MG63 (cell line): ENCODE results near the gene FARS2. TPM values are rescaled to one million over a fixed set of nuclear protein-coding genes. Genes with fewer than 3 reads are reported as not detected.

ENCODE experiments used
- DNase-seq: peaks from one replicate; pipeline ENCODE4 v3.0.0-alpha.2; 2020
- H3K27me3 ChIP-seq: fragments of 250-450 bp; sonication (Bioruptor Pico); 2 replicates; pipeline ENCODE4 v1.5.1; 2020; ENCODE audit warnings: mild to moderate bottlenecking, moderate library complexity
- H3K36me3 ChIP-seq: fragments of 250-450 bp; sonication (Bioruptor Pico); 2 replicates; pipeline ENCODE4 v1.5.1; 2020; ENCODE audit warnings: mild to moderate bottlenecking, moderate library complexity
- H3K4me3 ChIP-seq: fragments of 250-450 bp; sonication (Bioruptor Pico); 2 replicates; pipeline ENCODE4 v1.5.1; 2020; ENCODE audit warnings: mild to moderate bottlenecking, moderate library complexity
- H3K9me3 ChIP-seq: fragments of 250-450 bp; sonication (Bioruptor Pico); 2 replicates; pipeline ENCODE4 v1.5.1; 2020; ENCODE audit warnings: mild to moderate bottlenecking, moderate library complexity
- total RNA-seq: library from RNA; depleted of rRNA; stranded (reverse); fragments of >200 nt; shearing (Covaris generic); gene quantifications from 2 replicates; pipeline ENCODE4 v1.2.3, GENCODE V29; 2014; ENCODE audit warnings: low replicate concordance

Gene FARS2
- total RNA-seq, 1 experiment from 2014 or later, result 17.3 TPM

DNA sequence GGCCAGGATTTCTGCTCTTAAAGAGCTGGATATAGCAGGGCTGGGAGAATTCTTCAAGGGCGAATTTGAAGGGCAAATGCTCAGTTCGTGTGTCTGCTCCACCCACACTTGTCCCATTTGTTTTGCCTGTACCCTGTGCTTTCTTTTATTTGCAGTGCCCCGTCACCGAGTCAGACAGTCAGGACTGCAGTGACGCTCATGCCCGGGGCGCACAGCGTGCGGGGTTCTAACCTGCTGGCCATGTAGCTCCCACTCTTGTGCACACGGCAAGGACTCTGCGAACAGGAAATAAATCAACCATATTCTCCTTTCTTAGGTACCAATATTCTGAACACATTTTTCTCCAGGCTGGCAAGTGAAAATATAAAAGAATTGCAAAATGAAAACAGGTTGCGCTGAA, 18.2 kb upstream of the FARS2 start:
- H3K27me3 ChIP-seq, result no peaks in the 10 kb centered on the region
- H3K4me3 ChIP-seq, result no peak overlapping the region
- no peaks in the 10 kb centered on the region for H3K9me3 ChIP-seq
- DNase-seq, result no peak
- no peaks in the 10 kb centered on the region; the same call in 1 of the 2 replicates for H3K36me3 ChIP-seq

DNA sequence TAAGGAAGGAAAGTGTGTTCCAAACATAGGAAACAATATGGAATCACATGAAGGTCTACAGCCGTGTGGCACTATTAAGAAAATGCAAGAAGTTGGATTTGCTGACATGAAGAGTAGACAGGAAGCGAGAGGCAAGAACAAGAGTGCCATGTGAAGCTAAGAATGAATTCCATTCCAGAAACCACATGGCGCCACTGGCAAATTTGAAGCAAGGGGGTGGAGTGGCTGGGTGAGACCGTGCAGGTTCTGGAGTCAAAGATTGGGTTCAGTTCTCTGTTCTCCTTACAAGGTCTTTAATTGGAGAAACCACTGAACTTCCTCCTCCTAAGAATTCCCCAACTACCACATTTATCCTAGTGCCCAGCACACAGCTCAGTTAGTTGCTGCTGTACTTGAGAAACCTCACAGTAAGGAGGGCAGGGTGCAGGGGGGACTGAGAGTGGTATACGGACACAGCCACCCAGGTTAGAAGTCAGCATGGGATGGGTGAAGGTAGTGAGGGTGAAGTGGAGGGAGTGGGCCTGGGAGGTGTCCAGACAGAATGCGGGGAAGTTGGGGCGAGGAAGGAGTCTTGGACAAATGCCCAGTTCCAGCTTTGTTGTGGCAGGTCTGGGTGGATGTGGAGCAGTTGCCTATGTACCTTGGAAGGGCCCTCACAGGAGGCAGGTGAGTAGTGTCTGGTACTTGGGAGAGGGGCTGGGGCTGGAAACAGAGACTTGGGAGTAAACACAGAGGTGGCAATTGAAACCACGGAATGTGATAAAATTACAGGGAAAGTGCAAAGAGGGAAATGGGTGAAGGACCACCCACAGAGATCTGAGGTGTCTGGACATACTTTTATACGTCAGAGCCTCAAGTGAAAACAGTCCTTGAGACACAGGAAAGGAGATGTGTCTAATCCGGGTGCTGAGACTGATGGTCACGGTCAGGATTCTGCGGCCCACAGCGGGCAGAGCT, 14.9 kb upstream of the FARS2 start:
- H3K36me3 ChIP-seq, result no peaks in the 10 kb centered on the region; the same call in 1 of the 2 replicates
- H3K4me3 ChIP-seq, result no peak overlapping the region
- no peak for DNase-seq

DNA sequence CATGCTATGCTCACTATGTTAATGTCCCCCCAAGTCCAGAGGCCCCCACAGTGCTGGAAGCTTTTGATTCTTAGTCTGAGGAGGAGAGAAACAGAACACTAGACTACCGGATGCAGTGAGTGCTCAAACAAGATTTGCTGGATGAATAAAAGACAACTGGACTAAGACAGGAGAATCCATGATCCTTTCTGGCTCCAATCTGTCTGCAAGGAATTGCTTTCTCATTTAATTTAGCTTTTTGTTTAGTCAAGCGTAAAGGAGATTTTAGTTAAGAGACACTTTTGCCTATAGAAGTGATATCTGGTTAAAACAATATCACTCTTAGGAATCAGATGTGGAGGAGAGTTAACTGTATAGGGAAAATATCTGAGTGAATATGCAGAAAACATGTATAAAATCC, 14.1 kb upstream of the FARS2 start:
- no peak for DNase-seq
- no peak overlapping the region for H3K4me3 ChIP-seq

More for the DNA sequence above, 14.9 kb upstream of the FARS2 start:
- H3K9me3 ChIP-seq, result no peaks in the 10 kb centered on the region
- no peaks in the 10 kb centered on the region for H3K27me3 ChIP-seq

DNA sequence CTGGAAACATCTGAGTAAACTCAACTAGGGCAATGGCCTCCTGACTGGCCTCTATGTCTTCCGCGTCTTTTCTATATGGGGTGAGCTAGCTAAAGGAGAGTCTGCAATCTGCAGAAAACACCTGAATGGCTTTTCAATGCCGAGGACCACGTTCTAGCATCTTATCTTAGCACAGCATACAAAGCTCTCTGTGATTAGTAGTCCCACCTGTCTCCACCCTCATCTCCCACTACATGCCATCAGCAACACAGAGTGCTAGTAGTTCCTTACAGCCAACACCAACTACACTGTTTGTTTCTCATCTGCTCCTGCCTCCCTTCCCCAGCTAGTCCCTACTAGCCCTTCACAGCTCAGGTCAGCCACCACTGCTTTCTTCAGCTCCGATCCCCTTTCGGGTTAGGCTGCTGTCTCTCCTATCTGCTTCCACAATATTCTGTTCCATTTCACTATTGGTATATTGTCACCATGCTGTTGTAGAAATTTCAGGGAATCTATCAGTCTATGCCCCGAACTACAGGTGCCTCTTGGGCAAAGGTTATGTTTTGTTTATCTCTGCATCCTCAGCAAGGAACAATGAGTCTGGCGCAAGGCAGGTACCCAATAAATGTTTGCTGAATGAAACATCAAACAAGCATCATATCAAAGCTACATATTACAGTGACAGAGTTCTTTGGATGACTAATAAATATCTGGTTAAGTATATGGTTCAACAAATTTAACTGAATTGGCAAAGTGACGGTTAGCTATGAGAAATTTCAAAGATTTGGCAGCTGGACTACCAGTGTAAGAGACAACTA, 12.8 kb upstream of the FARS2 start:
- no peaks in the 10 kb centered on the region for H3K27me3 ChIP-seq
- no peaks in the 10 kb centered on the region for H3K9me3 ChIP-seq
- H3K4me3 ChIP-seq, result no peak overlapping the region
- DNase-seq, result no peak
- H3K36me3 ChIP-seq, result peaks cover 9% of the 10 kb centered on the region

More for the DNA sequence above, 14.1 kb upstream of the FARS2 start:
- no peaks in the 10 kb centered on the region for H3K9me3 ChIP-seq
- H3K36me3 ChIP-seq, result peaks cover 2% of the 10 kb centered on the region
- H3K27me3 ChIP-seq, result no peaks in the 10 kb centered on the region

DNA sequence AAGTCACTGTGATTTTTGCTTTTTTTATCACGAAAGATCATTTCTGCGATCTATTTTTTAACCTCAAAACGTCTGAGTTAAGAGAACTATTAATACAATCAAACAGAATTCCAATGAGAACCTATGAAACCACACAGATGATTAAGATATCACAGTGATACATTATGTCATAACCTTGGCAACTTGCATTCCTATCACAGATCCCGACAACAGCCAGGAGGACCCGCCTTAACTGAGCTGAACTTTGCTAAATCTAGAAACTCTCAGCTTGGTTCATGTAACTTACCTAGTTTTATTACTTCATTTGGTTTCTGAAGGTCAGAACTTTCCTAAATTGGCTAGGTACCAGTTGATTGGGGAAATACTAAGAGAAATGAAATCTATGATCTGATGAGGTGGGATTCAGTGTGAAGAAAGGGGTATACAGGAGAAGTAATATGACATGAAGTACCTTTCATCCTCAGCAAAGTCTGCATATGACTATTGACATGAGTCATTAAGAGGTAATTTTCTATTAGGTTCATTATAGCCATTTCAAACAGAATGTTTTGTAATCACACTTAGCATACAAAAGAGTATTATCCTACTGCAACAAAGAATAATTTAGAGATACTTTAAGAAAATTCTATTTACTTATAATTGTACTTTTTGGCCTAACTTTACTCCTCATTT, 11.7 kb upstream of the FARS2 start:
- Histone ChIP-seq H3K27me3 (no peaks in the 10 kb centered on the region), H3K36me3 (peaks cover 9% of the 10 kb centered on the region), H3K9me3 (no peaks in the 10 kb centered on the region), H3K4me3 (no peak overlapping the region)
- DNase-seq, result no peak

DNA sequence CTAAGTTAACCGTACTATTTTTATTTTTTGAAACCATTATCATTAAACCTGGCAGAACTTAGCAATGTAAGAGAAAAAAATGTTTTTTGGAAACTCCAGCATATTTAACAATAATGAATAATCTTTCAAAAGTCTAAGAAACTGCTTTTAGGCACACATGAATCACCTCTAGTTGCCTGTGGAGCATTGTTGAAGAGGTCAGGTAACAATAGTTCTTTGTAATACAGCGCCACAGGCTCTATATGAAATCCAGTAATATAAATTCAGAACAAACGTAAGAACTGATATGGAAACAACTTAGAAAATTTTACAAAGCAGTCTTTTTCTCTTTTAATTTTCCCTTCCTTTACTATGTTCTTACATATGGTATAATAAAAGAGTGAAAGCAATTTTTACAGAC, 10.9 kb upstream of the FARS2 start:
- Histone ChIP-seq H3K36me3 (peaks cover 9% of the 10 kb centered on the region), H3K27me3 (no peaks in the 10 kb centered on the region), H3K9me3 (no peaks in the 10 kb centered on the region), H3K4me3 (no peak overlapping the region)
- DNase-seq, result no peak

DNA sequence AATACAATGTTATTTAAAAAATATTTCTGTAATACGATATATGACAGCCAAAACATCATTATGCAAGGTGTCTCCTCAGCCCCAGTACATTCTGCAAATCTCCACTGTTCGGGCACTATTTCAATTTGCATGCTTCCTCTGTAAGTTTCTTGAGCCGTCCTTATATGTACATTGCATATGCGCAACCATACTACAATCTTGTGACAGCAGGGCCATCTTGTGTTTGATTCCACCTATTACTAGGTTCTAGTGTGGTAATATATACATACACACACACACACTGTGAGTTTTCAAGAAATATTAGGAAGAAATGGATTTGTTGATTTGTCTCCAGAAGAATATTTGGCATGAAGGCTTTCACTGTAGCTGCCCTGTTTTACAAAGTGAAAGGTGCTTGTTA, 10.4 kb upstream of the FARS2 start:
- no peaks in the 10 kb centered on the region for H3K9me3 ChIP-seq
- H3K27me3 ChIP-seq, result no peaks in the 10 kb centered on the region
- DNase-seq, result no peak
- no peak overlapping the region for H3K4me3 ChIP-seq
- H3K36me3 ChIP-seq, result peaks cover 9% of the 10 kb centered on the region

DNA sequence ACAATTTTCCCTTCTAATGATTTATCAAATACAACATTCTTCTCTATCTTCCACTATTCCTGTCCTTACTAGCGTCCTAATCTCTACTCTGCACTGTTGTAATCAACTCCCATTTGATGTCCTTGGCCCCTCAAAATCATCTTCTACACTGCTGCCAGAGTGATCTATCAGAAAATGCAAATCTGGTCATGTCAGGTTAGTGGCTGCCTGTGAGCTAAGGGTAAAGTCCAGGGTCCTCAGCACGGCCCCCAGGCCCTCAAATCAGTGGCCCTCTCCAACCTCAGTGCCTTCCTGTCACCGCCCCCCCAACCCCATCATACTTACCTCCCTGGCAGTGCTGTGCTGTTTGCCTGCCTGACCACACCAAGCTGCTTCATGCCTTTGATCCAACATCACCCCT, 4.4 kb upstream of the FARS2 start:
- peaks cover 8% of the 10 kb centered on the region for H3K36me3 ChIP-seq
- H3K27me3 ChIP-seq, result no peaks in the 10 kb centered on the region
- H3K4me3 ChIP-seq, result no peak overlapping the region
- DNase-seq, result no peak
- H3K9me3 ChIP-seq, result no peaks in the 10 kb centered on the region

DNA sequence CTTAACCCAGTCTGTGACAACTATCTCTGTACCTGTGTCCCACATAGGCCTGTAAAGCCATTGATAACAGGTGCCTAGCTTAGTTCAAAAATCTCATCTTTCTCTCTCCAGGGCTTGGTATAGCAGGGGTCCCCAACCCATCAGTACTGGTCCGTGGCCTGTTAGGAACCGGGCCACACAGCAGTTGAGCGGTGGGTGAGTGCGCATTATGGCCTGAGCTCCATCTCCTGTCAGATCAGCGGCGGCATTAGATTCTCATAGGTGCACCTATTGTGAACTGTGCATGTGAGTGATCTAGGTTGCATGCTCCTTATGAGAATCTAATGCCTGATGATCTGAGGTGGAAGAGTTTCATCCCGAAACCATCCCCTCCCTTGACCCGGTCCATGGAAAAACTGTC, 3.9 kb upstream of the FARS2 start:
- no peaks in the 10 kb centered on the region for H3K9me3 ChIP-seq
- no peak overlapping the region for H3K4me3 ChIP-seq
- H3K36me3 ChIP-seq, result peaks cover 5% of the 10 kb centered on the region
- no peaks in the 10 kb centered on the region for H3K27me3 ChIP-seq
- no peak for DNase-seq

DNA sequence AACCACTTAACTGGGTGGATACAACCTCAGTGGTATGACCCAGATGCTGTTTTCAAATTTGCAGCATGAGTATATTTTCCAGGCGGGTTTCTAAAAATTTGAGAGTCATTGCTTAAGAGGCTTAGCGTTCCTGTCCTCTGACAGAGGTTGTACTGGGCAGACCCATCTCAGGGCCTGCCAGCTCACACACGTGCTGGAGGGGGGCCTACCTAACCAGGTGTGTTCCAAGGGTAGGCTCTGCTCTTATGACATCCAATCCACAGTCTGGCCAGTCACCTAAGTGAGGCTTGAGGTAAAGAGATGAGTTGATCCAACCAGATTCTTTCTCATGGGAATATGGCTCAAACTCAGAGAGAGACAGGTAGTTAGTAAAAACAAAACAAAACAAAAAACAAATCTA, 1.9 kb upstream of the FARS2 start:
- Histone ChIP-seq H3K36me3 (no peaks in the 10 kb centered on the region; the same call in 1 of the 2 replicates), H3K4me3 (peak overlapping the region; percentile 72), H3K27me3 (no peaks in the 10 kb centered on the region), H3K9me3 (no peaks in the 10 kb centered on the region)
- DNase-seq, result no peak

DNA sequence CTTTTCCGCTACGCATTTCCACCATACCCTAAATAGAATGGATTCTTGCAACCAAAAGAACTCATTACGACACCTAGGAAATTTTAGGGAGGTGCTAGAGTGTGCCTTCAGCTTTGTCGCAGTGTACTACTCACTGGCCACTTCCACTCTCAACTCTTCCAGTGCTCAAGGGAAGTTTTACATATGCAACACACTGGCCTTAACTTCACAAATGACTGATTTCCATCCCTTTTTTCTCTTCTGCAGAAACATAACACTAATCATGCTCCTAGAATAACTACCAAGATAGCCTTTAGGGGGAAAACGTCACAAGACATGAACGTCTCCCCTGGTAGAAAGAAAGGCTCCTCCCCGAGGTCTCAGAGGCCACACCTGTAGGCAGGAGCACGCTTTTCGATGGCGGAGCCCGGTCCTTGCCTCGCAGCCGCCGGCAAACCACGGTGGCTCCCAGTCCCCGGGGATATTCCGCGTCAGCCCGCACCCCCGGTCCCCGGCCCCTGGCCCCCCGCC, 1.1 kb upstream of the FARS2 start:
- no peaks in the 10 kb centered on the region; the same call in 1 of the 2 replicates for H3K36me3 ChIP-seq
- no peaks in the 10 kb centered on the region for H3K27me3 ChIP-seq
- peak overlapping the region; percentile 72 for H3K4me3 ChIP-seq
- DNase-seq, result peak; percentile 62
- no peaks in the 10 kb centered on the region for H3K9me3 ChIP-seq

DNA sequence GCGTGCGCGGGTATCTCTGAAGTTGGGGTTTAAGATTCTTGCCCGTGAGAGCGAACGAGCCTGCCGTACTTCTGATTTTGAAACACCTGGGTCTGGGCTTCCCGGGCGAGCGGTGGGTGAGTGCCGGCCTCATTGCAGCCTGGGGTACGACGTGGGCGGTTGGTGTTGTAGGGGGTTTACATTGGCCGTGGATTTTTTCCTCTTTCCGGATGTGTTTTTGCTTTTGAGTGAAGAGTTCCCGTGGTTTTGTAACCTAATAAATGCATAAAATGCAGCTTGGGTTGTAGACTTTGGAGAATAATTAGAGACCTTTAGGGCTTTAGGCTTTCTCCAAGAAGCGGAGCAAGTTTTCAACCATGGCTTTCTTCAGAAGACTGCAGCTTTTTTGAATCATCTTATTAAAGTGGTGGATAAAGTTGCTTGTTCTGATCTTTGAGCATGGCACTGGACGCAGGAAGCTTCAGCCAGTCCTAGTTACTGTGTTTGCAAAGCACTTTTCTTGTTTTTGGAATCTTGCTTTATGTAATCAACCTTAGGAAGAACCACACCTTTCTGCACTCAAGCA, 314 bp downstream of the FARS2 start:
- DNase-seq, result no peak
- Histone ChIP-seq H3K4me3 (peak overlapping the region; percentile 72), H3K36me3 (no peaks in the 10 kb centered on the region), H3K27me3 (no peaks in the 10 kb centered on the region), H3K9me3 (no peaks in the 10 kb centered on the region)

DNA sequence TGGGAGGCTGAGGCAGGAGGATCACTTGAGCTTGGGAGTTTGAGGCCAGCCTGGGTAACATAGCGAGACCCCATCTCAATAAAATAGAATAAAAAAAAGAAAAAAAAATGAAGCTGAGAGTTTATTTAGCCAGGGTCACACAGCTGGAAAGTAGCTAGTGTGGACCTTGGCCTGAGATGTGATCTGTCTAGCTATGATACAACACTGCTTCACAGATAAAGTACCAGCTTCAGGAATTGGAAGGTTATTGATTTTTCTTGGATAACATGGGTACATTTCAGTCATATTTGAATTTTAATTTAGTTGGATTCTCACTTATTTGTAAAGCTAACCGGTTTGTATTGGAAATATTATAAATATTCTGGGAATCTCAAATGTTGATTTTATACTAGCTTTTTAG, 5.1 kb downstream of the FARS2 start:
- no peak for DNase-seq
- Histone ChIP-seq H3K27me3 (no peaks in the 10 kb centered on the region), H3K36me3 (no peaks in the 10 kb centered on the region; the same call in none of the 2 replicates), H3K9me3 (no peaks in the 10 kb centered on the region), H3K4me3 (no peak overlapping the region)

DNA sequence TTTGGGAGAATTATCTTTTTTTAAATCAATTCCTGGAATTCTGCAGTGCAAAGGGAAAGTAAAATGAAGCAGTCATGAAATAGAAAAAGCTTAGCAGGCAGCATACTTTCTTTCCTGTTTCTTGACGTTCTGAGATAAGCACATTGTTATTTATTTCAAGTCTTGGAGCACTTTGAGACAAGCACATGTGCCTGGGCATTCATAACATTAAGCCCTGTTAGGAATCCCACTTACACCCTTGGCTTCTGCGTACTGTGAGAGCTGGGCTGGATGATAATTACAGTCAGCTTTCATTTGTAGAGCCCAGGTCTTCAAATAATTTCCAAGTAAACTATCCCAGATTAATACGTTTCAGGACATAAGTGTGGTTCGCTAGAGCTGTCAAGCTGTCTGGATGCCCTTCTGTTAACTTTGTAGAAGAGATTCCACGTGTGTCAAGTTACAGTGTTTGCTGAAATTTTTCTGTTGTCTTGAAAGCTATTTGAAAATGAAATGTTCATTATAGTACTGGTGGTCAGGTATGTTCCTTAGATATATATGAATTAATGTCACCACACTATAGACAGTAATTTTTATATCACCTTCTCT, 8.9 kb downstream of the FARS2 start:
- H3K27me3 ChIP-seq, result no peaks in the 10 kb centered on the region
- H3K36me3 ChIP-seq, result no peaks in the 10 kb centered on the region; the same call in none of the 2 replicates
- no peaks in the 10 kb centered on the region for H3K9me3 ChIP-seq
- H3K4me3 ChIP-seq, result no peak overlapping the region
- DNase-seq, result no peak

DNA sequence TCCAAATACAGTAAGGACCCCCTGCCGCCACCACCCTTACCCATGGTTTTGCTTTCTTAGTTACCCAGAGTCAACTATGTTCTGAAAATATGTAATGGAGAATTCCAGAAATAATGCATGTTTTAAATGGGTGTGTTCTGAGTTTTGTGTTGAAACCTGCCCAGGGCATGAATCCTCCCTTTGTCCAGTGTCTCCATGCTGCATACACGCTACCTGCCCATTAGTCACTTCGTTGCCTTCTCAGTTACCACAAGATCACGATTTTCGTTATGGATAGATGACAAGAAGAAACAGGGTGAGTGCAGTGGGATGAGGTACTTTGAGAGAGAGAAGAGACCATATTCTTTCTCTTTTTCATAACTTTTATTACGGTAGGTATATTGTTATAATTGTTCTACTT, 10.6 kb downstream of the FARS2 start:
- DNase-seq, result no peak

DNA sequence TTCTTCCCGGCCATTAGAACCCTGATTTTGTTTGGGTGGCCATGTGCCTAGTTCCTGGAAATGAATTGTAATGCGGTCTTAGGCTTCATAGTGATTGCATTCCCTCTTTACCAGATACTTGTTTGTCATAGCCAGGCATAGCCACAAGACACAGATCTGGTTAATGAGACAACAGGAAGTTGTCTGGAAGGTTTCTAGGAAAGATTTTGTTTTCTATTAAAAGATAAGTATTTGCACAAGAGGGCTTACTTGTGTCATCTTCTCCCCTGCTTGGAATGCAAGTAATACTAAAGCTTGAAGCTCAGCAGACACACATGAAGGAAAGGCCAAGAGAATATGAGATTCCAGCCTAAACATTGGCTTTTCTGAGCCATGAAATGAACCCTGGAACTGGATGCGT, 12.9 kb downstream of the FARS2 start:
- Histone ChIP-seq H3K27me3 (no peaks in the 10 kb centered on the region), H3K36me3 (no peaks in the 10 kb centered on the region), H3K9me3 (no peaks in the 10 kb centered on the region), H3K4me3 (no peak overlapping the region)
- DNase-seq, result no peak

More for the DNA sequence above, 10.6 kb downstream of the FARS2 start:
- Histone ChIP-seq H3K27me3 (no peaks in the 10 kb centered on the region), H3K4me3 (no peak overlapping the region), H3K9me3 (no peaks in the 10 kb centered on the region), H3K36me3 (no peaks in the 10 kb centered on the region; the same call in none of the 2 replicates)
